HG02798 (cell line): Measurements from ENCODE around the gene UPF1.

Experiments used
- ATAC-seq: cut with Tn5 transposase; IDR thresholded peaks from one replicate; pipeline ENCODE4 v1.9.1; 2021; ENCODE audit warnings: mild to moderate bottlenecking; ENCODE audit not compliant: unreplicated experiment, poor library complexity

The UPF1 gene

DNA sequence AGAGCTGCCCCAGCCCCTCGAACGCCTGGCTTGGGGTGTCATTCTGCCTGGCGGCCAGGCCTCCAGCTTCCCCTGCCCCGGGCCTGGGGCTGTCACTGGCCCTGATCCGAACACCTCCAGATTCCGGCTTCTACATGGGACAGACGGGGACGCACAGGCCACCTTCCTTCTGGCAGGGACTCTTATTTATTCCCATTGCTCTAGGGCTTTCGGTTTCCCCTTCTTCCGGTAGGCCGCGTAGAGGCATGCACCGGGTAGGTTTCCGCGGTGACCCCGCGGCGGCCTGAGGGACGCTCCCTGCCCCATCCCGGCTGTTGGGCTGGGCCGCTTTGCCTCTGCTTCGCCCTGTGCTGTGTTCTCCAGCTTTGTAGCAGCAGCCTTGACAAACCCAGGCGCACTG is 36.0 kb downstream of the UPF1 start:
- no peak for ATAC-seq

DNA sequence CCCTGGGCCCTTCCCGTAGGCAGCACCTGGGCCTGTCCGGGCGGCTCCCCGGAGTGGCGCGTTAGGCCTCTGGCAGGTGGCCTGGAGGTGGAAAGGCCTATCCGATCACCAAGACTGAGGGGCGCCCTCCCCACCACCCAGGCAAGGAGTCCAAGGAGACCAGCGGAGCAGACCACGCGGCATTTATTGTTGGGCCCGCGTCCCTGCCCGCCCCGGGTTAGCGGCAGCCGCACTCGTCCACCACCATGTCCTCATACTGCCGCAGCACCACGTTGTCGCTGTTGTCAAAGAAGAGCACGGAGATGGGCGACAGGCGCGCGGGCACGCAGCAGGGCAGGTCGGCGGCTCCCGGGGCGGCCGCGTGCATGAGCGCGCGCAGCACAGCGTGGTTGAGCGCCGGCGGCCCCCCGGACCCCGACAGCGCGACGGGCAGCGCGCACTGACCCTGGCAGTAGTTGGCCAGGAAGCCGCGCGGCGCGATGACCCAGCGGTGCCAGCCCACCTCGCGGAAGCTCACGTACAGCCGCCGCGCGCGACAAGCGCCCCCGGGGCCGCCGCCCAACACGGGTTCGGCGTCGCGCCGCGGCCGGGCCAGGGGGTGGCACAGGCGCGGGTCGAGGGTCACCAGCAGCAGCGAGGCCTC is 36.7 kb downstream of the UPF1 start:
- no peak for ATAC-seq

DNA sequence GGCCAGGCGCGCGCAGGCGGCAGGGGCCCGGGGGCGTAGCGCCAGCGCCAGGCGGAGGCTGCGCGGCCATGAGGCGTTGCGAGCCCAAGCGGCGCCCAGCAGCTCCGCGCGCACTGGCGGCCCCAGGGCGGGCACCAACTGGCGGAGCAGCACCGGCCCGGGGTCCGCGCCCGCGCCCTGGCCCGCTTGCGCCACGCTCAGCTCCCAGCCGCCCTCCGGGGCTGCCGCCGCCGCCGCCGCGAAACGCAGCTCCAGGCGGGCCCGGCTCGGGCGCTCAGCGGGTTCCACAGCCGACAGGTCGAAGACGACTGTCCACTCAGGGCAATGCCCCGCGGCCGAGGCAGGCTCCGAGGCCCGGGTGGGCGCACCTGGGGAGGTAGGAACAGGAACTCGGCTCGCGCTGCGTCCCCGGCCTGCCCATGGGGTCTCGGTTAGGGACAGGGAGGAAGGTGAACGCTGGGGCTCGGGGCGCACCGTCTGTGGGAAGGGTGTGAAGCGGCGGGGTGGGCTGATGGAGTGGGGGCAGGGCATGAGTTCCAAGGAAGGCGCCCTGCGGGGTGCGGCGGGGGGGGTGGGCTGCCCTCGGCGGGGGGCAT is 37.4 kb downstream of the UPF1 start:
- ATAC-seq = no peak

DNA sequence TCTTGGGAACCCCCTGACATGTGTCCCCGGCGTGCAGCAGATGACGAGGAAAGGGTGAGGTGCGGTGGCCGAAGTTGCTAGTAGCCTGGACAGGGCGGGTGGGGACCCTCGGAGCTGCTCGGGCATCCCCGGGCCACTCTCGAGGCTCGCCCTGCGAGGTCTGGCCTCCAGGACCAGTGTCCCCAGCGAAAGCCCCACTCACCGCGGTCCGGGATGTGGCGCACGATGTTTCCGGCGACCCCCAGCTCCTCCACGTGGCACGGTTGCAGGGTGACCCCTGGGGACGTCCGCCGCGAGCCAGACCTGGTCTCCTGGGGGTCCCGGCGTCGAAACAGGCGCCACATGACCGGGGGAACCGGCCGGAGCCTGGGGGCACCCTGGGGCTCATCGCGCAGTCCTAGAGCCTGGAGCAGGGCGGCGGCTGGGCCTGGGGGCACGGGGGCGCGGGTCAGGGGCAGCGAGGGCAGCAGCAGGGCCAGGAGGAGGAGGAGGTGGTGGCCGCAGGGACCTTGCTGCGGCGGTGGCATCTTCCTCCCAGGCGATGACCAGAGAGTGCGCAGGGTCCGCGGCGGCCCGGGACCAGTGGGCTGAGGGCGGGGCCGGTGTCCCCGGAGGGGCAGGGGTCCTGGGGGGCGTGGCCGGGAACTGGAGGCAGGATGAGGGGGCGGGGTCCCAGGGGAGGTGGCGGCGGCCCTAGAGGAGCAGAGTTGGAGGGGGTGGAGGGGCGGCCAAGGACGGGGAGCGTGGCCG is 38.2 kb downstream of the UPF1 start:
- ATAC-seq = no peak

DNA sequence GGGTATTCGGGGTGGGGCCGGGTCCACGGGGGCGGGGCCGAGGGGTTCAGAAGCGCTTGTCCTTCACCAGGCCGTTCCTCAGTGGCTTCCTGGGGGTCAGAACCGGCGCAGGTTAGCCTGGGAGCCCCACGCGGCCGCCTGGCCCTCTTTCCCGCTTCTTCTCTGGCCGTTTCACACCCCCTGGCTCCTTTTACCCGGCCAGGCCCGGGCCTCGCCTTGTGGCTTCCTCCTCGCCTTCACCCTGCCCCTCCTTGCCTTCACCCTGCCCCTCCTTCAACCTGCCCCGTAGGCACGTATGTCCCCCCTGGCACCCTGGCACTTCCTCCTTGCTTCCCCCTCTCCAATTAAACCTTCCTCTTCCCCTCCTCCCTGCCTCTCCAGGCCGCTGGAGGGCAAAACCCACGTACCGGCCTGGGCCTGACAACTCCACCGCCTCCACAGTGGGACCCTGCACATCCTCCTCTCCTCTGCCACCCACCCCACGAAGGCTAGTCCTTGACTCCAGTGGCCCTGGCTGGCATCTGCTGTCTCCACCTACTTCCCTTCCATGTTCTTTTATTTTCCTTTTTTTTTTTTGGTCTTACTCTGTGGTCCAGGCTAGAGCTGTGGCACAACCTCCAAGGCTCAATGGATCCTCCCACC is 38.9 kb downstream of the UPF1 start:
- no peak for ATAC-seq

DNA sequence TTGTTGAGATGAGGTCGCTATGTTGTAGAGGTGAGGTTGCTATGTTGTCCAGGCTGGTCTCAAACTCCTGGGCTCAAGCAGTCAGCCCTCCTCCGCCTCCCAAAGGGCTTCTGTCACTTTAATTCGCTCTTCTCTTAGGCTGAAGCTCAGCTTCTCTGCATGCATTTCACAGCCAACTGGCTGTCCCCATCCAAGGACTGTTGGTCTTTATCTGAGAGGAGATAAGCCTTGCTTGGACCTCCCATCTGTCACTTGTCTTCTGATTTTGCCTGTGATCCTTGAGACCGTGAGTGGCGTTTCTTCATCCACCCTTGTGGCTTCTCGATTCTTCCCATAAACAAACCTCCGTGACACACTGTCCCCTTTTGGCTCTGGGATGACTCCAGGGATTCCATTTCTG is 39.8 kb downstream of the UPF1 start:
- ATAC-seq = no peak

DNA sequence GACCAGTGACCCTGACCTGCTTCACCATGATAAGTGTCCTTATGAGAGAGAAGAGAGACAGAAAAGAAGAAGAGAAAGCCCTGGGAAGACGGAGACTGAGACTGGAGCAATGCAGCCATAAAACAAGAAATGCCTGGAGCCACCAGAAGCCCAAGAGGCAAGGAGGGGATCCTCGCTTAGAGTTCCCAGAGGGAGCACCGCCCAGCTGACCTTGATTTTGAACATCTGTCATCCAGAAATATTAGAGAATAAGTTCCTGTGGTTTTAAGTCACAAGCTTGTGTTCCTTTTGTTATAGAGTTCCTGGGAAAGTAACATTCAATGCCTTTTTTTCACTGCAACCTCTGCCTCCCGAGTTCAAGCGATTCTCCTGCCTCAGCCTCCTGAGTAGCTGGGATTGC is 44.0 kb downstream of the UPF1 start:
- no peak for ATAC-seq

DNA sequence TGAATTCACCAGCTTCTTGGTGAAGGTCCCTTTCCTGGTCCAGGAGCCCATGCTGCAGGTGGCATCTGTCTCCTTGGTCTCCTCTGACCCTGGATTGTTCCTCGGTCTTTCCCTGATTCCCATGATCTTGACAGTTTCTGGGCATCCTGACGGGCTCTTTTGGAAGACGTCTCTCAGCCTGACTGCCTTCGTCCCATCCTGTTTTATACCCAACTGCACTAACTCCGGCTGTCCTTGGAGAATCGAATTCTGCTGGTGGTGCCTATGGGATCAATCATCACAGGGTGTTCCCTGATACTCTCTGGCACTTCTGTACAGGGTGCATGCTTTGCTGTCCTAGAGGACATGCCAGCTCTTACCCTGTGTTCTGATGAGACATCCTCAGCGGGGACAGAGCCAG is 45.1 kb downstream of the UPF1 start:
- no peak for ATAC-seq

DNA sequence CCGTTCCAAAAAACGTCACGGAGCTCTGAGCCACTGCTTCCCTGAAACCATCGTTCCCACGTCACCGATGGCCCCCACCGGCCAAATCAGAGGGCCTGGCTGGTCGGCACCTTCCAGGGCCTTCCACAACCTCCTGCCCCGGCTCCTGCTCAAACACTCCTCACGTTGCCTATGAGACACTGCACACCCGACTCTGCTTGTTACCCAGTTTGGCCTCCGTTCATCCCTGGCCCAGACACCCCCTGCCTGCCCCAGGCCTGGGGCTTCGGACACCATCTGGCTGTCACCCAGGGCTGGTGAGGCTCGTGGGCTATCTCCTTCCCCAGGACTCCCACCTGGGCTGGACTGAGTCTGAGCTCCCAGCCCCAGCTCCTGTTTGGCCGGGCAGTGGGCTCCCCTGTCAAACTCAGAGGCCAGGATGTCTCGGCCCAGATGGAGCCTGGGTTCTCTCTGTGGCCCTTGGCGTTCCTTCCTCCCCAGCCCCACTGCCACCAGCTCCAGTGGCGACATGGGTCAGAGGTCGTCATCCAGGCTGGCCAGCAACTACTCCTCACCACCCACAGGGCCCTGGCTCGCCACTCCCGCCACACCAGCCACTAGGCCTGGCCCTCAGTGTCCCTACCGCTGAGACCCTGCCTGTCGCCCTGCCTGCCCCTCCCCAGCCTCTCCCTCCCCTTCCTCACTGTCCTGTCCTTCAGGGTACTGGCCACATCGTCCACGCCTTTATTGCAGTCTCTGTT is 46.5 kb downstream of the UPF1 start:
- no peak for ATAC-seq

DNA sequence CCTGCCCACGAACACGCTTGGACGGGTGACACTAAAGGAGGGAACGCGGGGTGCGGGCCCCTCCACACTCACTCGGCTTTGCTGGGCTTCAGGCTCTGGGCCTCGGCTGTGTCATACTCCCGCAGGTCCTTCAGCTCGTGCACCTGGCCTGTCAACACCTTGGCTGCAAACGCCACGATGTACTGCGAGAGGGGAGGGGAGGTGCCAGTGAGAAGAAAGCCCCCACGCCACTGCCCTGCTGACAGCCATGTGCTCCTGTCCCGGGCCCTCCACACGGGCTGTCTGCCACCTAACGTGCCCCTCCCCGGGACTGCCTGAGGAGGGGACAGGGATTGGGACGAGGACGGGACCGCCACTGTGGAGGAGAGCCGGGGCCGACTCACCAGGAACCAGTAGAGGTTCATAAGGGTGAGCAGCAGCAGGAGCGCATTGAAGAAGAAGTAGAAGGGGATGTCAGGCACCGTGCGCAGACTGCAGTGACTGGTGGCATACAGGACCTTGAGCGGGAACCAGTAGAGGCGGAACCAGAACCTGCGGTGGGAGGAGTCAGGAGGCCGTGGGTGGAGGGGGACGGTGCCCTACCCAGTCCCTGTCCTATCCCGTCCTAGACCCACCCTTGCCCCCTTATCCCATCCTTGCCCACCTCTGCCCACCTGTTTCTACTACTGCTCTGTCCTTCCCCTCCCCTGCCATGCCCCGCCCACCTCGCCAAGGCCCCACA is 47.3 kb downstream of the UPF1 start:
- no peak for ATAC-seq

DNA sequence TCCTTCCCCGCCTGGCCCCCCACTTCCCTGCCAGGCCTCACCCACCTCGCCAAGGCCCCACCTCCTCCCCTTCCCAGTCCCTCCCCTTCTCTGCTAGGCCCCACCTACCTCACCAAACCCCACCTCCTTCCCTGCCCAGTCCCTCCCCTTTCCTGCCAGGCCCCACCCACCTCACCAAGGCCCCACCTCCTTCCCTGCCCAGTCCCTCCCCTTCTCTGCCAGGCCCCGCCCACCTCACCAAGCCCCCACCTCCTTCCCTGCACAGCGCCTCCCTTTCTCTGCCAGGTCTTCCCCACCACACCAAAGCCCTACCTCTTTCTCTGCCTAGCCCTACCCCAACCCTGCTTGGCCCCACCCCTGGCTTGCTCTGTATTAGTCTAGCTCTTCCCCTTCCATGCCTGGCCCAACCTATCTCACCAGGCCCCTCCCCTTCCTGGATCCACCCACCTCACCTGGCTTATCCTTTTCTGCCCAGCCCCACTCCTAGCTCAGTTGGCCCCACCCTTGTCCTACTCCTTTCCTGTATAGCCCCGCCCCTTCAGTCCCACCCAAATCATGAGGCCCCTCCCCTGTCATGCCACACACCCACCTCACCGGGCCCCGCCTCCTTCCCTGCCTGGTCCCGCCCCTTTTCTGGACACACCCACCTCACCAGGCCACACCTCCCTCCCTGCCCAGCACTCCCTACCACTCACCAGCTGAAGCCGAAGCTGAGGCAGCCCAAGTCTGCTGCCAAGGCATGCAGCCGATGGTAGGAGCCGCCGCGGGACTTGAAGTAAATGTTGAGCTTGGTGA is 48.0 kb downstream of the UPF1 start:
- ATAC-seq = no peak

DNA sequence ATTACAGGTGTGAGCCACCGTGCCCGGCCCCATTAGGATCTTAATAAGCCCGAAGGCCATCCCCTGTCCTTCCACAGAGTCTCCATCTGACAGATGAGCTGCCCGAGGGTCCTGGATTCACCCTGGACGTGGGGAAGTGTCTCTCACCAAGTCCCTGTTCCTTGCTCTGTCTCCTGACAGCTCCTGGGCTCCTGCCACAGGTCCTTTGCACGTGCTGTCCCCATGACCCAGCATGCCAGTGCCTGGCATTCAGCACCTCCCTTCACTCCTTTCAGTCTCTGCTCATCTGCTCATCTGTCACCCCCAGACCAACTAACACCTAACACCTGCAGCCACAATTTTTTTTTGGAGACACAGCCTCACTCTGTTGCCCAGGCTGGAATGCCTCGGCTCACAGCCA is 49.7 kb downstream of the UPF1 start:
- ATAC-seq = no peak

DNA sequence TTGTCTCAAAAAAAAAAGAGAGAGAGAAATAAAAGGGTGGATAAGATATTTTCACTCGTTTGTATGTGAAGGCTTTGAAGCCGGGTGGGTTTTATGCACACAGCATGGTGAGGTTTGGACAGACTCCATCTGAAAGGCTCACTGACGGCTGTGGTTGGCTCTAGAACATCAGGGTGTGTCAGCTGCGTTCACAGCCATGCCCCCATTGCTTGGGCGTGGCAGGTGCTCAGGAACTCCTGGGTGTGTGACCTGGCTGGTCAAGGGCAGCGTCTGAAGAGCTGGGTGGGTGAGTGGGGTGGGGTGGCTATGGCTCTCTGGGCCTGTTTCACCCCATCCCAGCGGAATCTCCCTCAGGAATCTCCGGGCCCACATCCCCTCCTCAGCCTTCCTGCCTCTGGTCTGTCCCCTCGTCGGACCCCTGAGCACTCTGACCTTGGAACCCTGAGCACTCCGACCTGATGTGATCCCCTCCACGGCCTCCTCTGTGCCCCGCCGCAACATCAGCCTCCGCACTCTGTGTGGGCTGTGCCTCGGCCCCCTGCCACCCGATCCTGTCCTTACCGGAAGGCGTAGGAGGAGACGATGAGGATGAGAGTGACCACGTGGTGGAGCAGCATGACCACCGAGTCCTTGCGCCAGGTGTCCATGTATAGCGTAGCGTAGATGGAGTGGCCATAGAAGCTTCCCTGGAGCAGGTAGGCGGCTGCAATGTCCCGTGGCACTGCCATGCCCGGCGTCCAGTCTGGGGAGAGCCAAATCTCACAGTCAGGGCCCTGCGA is 52.0 kb downstream of the UPF1 start:
- ATAC-seq = no peak

DNA sequence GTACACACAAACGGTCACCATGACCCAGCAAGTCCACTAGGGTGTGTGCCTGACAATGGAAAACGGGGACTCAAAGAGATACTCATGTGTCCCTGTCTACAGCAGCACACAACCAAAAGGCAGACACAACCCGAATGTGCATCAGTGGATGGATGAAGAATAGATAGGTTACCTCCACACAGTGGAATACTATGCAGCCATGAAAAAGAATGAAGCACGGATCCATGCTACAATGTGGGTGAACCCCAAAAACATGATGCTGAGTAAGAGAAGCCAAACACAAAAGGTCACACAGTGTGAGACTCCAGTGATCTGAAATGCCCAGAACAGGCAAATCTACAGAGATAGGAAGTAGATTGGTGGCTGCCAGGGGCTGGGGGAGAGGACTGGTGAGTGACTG is 55.2 kb downstream of the UPF1 start:
- no peak for ATAC-seq

DNA sequence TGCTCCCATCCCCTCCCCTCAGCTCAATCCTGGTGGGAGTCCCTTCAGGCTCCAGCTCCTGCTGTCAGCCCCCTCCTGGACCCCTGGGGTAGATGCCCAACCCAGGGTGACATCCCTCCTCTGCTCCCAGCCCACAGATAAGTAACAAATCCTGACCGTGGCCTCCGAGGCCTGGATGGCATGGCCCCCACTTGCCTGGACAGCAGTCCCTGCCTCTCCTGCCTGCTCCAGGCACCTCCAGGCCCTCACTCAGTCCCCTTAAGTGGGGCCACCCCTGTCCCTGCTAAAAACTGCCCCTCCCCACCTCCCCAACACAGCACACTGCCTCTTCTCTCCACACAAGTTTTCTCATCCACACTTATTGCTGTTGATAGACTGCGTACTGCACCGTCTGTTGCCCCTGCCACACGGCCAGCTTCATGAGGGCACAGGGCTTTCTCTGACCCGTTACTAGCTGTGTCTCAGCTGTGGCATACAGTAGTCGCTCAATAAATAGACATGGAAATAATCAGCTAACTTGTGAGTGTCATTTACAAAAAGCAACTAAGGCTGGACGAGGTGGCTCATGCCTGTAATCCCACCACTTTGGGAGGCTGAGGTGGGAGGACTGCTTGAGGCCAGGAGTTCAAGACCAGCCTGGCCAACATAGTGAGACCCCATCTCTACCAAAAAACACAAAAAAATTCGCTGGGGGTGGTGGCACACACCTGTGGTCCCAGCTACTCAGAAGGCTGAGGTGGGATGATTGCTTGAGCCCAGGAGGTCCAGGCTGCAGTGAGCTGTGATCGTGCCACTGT is 58.4 kb downstream of the UPF1 start:
- no peak for ATAC-seq

DNA sequence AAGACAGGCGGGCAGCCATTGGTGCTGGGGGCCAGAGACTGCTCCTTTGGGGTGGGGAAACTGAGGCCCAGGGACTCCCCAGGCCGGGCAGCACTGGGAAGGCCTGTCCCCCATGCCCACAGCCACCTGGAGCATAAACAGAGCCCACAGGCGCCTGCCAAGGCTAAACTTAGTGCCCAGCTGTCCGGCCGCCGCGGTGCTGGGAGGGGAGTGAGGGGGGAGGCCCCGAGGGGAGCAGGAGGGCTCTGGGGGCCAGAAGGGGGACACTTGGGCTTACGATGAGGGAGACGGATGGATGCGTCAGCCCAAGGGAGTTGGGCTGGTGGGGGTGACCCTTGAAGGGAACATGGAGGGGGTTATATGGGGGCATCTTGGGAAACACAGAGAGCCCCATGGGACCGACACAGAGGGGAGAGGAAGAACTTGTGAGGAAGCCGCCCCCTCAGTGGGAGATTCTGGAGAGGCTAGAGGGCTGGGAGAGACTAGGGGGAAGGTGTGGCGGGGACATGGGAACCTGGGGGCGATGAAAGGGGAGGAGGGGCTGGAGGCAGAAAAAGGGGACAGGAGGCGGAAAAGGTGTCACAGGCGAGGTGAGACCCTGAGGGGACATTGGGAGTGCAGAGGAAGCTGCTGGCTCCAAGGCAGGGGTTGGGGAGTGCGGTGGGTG is 62.0 kb downstream of the UPF1 start:
- no peak for ATAC-seq
